MM.1S (cell line): ENCODE results near the gene HNRNPA0.

Source experiments
- DNase-seq: peaks from one replicate; pipeline ENCODE4 v3.0.0-alpha.2; 2015
- H2AFZ ChIP-seq: fragments of 300-600 bp; sonication (generic); 2 replicates; pipeline ENCODE4 v1.6.0; 2016; ENCODE audit warnings: antibody characterized with exemption, low read length
- H3F3A ChIP-seq: fragments of 300-600 bp; sonication (generic); 2 replicates; pipeline ENCODE4 v1.6.1; 2016; ENCODE audit warnings: mild to moderate bottlenecking, antibody characterized with exemption, low read length, moderate library complexity, mixed read lengths; ENCODE audit not compliant: insufficient read depth
- H3K27ac ChIP-seq: fragments of 300-600 bp; sonication (generic); 2 replicates; pipeline ENCODE4 v1.5.1; 2016; ENCODE audit warnings: mild to moderate bottlenecking, low read length
- H3K27me3 ChIP-seq: fragments of 300-600 bp; sonication (generic); replicated peaks from 2 replicates; pipeline ENCODE4 v1.6.0; 2016; ENCODE audit warnings: low read length; ENCODE audit not compliant: insufficient read depth
- H3K36me3 ChIP-seq: fragments of 300-600 bp; sonication (generic); replicated peaks from 2 replicates; pipeline ENCODE4 v1.6.1; 2016; ENCODE audit warnings: mild to moderate bottlenecking, low read length, mixed read lengths; ENCODE audit not compliant: insufficient read depth
- H3K4me1 ChIP-seq: fragments of 300-600 bp; sonication (generic); 2 replicates; pipeline ENCODE4 v1.6.1; 2016; ENCODE audit warnings: low read length, mixed read lengths
- H3K4me2 ChIP-seq: fragments of 300-600 bp; sonication (generic); 2 replicates; pipeline ENCODE4 v1.6.0; 2016; ENCODE audit warnings: low read depth, low read length
- H3K4me3 ChIP-seq: fragments of 300-600 bp; sonication (generic); 2 replicates; pipeline ENCODE4 v1.5.1; 2016; ENCODE audit warnings: low read length, mixed read lengths
- H3K79me2 ChIP-seq: fragments of 300-600 bp; sonication (generic); 2 replicates; pipeline ENCODE4 v1.6.1; 2016; ENCODE audit warnings: mixed run types, low read length, mixed read lengths
- H3K9ac ChIP-seq: fragments of 300-600 bp; sonication (generic); 2 replicates; pipeline ENCODE4 v1.6.1; 2016; ENCODE audit warnings: low read length, mixed read lengths
- H3K9me2 ChIP-seq: fragments of 300-600 bp; sonication (generic); replicated peaks from 2 replicates; pipeline ENCODE4 v1.6.1; 2016; ENCODE audit warnings: mild to moderate bottlenecking, low read length, mixed read lengths; ENCODE audit not compliant: insufficient read depth
- H3K9me3 ChIP-seq: fragments of 300-600 bp; sonication (generic); replicated peaks from 2 replicates; pipeline ENCODE4 v1.6.1; 2016; ENCODE audit warnings: mild to moderate bottlenecking, low read length, mixed read lengths; ENCODE audit not compliant: insufficient read depth
- H4K20me1 ChIP-seq: fragments of 300-600 bp; sonication (generic); 2 replicates; pipeline ENCODE4 v1.6.1; 2016; ENCODE audit warnings: mild to moderate bottlenecking, low read length, moderate library complexity, mixed read lengths; ENCODE audit not compliant: insufficient read depth
- EZH2 ChIP-seq: fragments of 300-600 bp; sonication (generic); optimal IDR thresholded peaks from 2 replicates; pipeline ENCODE3; 2017; ENCODE audit warnings: low read depth, mild to moderate bottlenecking, antibody characterized with exemption, low read length, mixed read lengths
- EZH2phosphoT487 ChIP-seq: fragments of 300-600 bp; sonication (generic); IDR thresholded peaks from 2 replicates; pipeline ENCODE4 v1.6.1; 2018; ENCODE audit warnings: antibody characterized with exemption, low read length
- TF ChIP-seq, protein P1 (sequence below): fragments of 300-600 bp; sonication (generic); IDR thresholded peaks from 2 replicates; pipeline ENCODE4 v1.5.1; 2016; ENCODE audit warnings: antibody characterized with exemption, low read length, mixed read lengths

The HNRNPA0 gene

DNA sequence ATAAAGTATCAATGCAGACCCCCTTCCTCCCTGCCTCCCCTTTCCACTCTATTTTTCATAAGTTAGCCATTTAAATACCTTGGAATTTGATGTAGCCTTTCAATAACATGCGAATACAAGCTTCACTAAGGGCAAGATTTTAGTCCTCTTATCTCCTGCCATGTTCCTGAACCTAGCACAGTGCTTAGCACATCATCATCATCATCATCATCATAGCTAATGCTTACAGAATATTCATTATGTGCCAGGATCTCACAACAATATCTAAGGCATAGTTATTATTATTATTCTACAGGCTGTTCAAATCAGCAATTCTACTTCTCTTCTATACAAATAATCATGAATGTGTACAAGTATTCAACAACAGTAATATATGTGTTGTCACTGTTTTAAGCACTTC lies 38.7 kb downstream of the HNRNPA0 start:
- Histone ChIP-seq H3K27ac (no peak overlapping the region), H3K9me3 (no peaks in the 10 kb centered on the region), H3K27me3 (no peaks in the 10 kb centered on the region), H3K36me3 (no peaks in the 10 kb centered on the region), H3K4me3 (no peak overlapping the region), H2AFZ (no peak overlapping the region), H3K9ac (no peak overlapping the region), H3K4me2 (no peak overlapping the region), H3F3A (no peaks in the 10 kb centered on the region), H3K4me1 (no peaks in the 10 kb centered on the region), H4K20me1 (no peaks in the 10 kb centered on the region), H3K9me2 (no peaks in the 10 kb centered on the region), H3K79me2 (no peaks in the 10 kb centered on the region)
- DNase-seq = no peak
- no peak for TF ChIP-seq EZH2
- TF ChIP-seq, protein P1, sequence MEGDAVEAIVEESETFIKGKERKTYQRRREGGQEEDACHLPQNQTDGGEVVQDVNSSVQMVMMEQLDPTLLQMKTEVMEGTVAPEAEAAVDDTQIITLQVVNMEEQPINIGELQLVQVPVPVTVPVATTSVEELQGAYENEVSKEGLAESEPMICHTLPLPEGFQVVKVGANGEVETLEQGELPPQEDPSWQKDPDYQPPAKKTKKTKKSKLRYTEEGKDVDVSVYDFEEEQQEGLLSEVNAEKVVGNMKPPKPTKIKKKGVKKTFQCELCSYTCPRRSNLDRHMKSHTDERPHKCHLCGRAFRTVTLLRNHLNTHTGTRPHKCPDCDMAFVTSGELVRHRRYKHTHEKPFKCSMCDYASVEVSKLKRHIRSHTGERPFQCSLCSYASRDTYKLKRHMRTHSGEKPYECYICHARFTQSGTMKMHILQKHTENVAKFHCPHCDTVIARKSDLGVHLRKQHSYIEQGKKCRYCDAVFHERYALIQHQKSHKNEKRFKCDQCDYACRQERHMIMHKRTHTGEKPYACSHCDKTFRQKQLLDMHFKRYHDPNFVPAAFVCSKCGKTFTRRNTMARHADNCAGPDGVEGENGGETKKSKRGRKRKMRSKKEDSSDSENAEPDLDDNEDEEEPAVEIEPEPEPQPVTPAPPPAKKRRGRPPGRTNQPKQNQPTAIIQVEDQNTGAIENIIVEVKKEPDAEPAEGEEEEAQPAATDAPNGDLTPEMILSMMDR = no peak
- TF ChIP-seq EZH2phosphoT487 = no peak

DNA sequence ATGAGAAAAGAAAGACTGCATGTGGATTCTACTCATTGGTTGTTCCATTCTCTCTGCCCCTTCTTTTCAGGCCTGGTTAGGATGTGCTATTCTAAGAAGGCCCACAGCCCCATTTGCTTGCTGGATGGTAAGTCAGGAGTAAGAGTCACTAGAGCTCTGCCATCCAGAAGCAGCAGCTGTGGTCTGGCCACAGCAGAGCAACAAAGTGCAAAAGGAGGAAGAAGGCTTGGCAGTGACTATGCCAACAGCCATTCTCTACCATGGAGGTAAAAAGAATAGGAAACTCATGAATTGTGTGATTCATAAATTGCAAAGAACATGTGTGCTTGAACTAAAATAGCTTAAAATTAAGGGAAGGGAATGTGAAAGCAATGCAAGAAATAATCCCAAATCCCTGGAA lies 39.2 kb downstream of the HNRNPA0 start:
- no peaks in the 10 kb centered on the region for H3K9me3 ChIP-seq
- H3F3A ChIP-seq = no peaks in the 10 kb centered on the region
- H2AFZ ChIP-seq = no peak overlapping the region
- no peak overlapping the region for H3K4me3 ChIP-seq
- H3K27me3 ChIP-seq = no peaks in the 10 kb centered on the region
- no peak for DNase-seq
- no peak overlapping the region for H3K9ac ChIP-seq
- no peaks in the 10 kb centered on the region for H4K20me1 ChIP-seq
- H3K36me3 ChIP-seq = no peaks in the 10 kb centered on the region
- H3K4me2 ChIP-seq = no peak overlapping the region
- TF ChIP-seq EZH2 = no peak
- no peak for TF ChIP-seq EZH2phosphoT487
- TF ChIP-seq, protein P1 = no peak
- no peak overlapping the region for H3K27ac ChIP-seq
- no peaks in the 10 kb centered on the region for H3K79me2 ChIP-seq
- H3K4me1 ChIP-seq = peaks cover under 1% of the 10 kb centered on the region; the same call in 1 of the 2 replicates
- H3K9me2 ChIP-seq = no peaks in the 10 kb centered on the region

DNA sequence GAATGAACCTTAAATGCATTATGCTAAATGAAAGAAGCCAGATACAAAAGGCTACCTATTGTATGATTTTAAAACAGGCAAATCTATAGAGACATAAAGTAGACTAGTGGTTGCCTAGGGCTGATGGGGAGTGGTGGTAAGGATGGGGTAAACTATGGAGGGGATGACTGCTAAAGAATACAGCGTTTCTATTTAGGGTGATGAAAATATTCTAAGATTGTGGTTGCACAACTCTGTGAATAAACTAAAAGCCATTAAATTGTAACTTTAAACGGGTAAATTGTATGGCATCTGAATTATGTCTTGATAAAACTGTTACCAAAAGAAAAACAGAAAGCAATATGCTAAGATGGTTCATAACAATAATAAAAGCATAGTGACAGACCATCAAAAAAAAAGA lies 39.7 kb downstream of the HNRNPA0 start:
- no peaks in the 10 kb centered on the region for H3K36me3 ChIP-seq
- no peak for TF ChIP-seq EZH2phosphoT487
- TF ChIP-seq, protein P1 = no peak
- TF ChIP-seq EZH2 = no peak
- H4K20me1 ChIP-seq = no peaks in the 10 kb centered on the region
- no peaks in the 10 kb centered on the region for H3K79me2 ChIP-seq
- no peaks in the 10 kb centered on the region for H3K27me3 ChIP-seq
- H2AFZ ChIP-seq = no peak overlapping the region
- no peak overlapping the region for H3K4me3 ChIP-seq
- H3K9ac ChIP-seq = no peak overlapping the region
- H3F3A ChIP-seq = no peaks in the 10 kb centered on the region
- H3K4me1 ChIP-seq = peaks cover 5% of the 10 kb centered on the region
- H3K27ac ChIP-seq = no peak overlapping the region
- DNase-seq = no peak
- H3K4me2 ChIP-seq = no peak overlapping the region
- no peaks in the 10 kb centered on the region for H3K9me3 ChIP-seq
- H3K9me2 ChIP-seq = no peaks in the 10 kb centered on the region
